Brain pericyte (primary cell): ENCODE measurements around the gene BICC1.
A peak's percentile ranks its signal among the peaks of the same experiment; 100 is the strongest.

ENCODE experiments used
- DNase-seq: peaks from one replicate; pipeline ENCODE4 v3.0.0-alpha.2; 2012; ENCODE audit warnings: low read depth, low spot score

BICC1 gene

GRCh38 chr10:58512491-58513187 lies at the start of gene BICC1:
Gene BICC1 (plus strand): TSS chr10:58512872. CDS start chr10:58513144, 272 bp downstream.
- peak; percentile 11 for DNase-seq

GRCh38 chr10:58464956-58465355 lies 47.7 kb upstream of the BICC1 start:
- DNase-seq = no peak

GRCh38 chr10:58465629-58466028 lies 47.0 kb upstream of the BICC1 start:
- DNase-seq = no peak

- DNase-seq = no peak
Measured at GRCh38 chr10:58467931-58468635, 44.6 kb upstream of the BICC1 start.

- DNase-seq = no peak
Measured at GRCh38 chr10:58473976-58474375, 38.7 kb upstream of the BICC1 start.

GRCh38 chr10:58475322-58476277 lies 37.1 kb upstream of the BICC1 start:
- DNase-seq = peak; percentile 61

- no peak for DNase-seq
Measured at GRCh38 chr10:58477122-58477521, 35.5 kb upstream of the BICC1 start.

GRCh38 chr10:58477902-58478301 lies 34.8 kb upstream of the BICC1 start:
- no peak for DNase-seq

GRCh38 chr10:58479045-58479444 lies 33.6 kb upstream of the BICC1 start:
- no peak for DNase-seq

GRCh38 chr10:58480321-58480720 lies 32.4 kb upstream of the BICC1 start:
- no peak for DNase-seq

- DNase-seq = no peak
Measured at GRCh38 chr10:58481569-58482109, 31.0 kb upstream of the BICC1 start.

GRCh38 chr10:58486821-58487220 lies 25.9 kb upstream of the BICC1 start:
- no peak for DNase-seq

- DNase-seq = no peak
Measured at GRCh38 chr10:58488921-58489320, 23.8 kb upstream of the BICC1 start.

- no peak for DNase-seq
Measured at GRCh38 chr10:58502956-58503355, 9.7 kb upstream of the BICC1 start.

GRCh38 chr10:58508316-58508715 lies 4.4 kb upstream of the BICC1 start:
- no peak for DNase-seq

GRCh38 chr10:58511765-58512490 lies 744 bp upstream of the BICC1 start:
- no peak for DNase-seq

- DNase-seq = peak; percentile 22
Measured at GRCh38 chr10:58513188-58514110, 777 bp downstream of the BICC1 start.

GRCh38 chr10:58514111-58514770 lies 1.6 kb downstream of the BICC1 start:
- DNase-seq = no peak

GRCh38 chr10:58515291-58515941 lies 2.7 kb downstream of the BICC1 start:
- DNase-seq = no peak
